SW480 (cell line): ENCODE measurements around the gene NUDT22.

Source experiments
- DNase-seq: peaks from one replicate; pipeline ENCODE4 v3.0.0-alpha.2; 2016; ENCODE audit warnings: low spot score

Gene NUDT22

DNA sequence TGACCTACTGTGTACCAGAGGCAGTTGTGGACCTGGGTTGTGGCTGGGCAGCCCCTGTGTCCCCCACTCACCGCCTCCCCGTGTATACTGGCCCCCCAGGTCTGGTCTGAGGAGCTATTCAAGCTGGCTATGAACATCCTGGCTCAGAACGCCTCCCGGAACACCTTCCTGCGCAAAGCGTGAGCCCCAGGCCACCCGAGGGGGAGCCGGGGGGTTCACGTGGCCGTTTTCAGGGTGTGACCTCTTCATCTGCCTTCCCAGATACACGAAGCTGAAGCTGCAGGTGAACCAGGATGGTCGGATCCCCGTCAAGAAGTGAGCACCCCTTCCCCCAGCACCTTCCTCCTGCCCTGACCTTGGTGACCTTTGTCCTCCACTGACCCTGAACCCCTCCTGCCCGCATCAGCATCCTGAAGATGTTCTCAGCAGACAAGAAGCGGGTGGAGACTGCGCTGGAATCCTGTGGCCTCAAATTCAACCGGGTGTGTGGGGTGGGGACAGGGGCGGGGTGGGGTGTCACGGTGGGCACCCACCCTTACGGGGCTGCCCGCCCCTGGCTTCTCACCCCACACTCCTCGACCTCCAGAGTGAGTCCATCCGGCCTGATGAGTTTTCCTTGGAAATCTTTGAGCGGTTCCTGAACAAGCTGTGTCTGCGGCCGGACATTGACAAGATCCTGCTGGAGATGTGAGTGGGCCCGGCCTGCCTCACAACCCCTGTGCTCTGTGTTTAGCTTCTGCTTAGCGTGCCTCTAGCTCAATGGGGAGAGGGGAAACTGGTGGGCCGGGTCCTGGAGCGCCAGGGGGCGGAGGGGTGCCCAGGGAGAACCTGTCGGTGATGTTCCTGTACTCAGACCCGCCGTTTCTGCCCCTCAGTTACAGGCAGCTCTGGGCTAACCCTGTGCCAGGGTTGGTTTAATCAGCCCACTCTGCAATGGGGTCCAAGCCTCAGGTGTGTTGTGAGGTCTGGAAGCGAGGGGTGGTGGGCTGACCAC is 29.4 kb downstream of the NUDT22 start:
- no peak for DNase-seq

DNA sequence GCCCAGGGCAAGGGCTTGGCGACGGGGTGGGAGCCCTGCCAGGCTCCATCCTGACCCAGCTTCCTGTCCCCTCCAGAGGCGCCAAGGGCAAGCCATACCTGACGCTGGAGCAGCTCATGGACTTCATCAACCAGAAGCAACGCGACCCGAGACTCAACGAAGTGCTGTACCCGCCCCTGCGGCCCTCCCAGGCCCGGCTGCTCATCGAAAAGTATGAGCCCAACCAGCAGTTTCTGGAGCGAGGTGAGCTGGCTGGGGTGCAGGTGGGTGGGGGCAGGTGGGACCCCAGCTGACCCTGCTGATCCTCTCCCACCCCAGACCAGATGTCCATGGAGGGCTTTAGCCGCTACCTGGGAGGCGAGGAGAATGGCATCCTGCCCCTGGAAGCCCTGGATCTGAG is 30.2 kb downstream of the NUDT22 start:
- no peak for DNase-seq

DNA sequence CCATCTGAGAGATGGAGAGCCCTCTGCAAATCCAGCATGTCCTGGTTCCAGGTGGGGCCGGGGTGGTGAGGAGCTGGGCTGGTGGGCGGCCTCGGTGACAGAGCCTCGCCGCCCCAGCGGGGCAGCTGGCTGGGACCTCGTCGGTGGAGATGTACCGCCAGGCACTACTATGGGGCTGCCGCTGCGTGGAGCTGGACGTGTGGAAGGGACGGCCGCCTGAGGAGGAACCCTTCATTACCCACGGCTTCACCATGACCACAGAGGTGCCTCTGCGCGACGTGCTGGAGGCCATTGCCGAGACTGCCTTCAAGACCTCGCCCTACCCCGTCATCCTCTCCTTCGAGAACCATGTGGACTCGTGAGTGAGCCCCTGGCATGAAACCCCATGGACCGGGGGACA is 32.3 kb downstream of the NUDT22 start:
- DNase-seq, result no peak

DNA sequence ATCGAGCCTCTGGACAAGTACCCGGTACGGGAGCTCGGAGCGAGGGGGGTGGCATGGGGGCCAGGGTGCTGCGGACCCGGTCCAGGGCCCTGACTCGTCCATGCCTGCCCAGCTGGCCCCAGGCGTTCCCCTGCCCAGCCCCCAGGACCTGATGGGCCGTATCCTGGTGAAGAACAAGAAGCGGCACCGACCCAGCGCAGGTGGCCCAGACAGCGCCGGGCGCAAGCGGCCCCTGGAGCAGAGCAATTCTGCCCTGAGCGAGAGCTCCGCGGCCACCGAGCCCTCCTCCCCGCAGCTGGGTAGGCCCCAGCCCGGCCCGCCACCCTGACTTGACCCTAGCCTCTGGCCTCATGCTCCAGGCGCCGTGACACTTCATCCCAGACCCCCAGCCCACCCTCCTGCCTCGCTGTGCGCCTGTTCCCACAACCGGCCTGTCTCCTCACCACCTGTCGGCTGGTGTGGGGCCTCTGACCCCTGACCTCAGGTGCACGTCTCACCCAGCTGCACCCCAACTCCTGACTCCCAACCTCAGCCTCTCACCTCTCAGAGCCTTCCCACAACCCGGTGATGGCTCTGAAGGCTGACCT is 33.0 kb downstream of the NUDT22 start:
- DNase-seq, result no peak

DNA sequence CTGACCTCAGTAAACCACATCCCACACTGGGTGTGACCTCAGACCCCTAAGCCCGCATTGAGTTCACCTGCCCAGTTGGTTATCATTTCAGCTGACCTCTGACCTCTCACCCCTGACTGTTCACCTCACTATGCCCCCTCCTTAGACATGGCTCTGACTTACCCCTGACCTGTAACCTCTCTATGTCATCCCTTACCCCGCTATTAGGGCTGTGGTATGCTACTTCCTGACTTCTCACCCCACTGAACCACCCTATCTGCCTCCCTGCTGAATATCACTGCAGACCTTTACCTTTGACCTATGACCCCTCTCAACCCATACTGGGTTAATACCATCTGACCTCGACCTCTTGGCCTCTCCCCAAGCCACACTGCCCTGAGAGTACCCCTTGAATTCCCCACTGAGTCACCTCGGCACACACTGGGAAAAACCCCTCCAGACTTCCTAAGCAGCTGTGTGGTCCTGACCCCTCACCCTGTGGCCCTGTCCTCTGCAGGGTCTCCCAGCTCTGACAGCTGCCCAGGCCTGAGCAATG is 33.5 kb downstream of the NUDT22 start:
- DNase-seq, result no peak

DNA sequence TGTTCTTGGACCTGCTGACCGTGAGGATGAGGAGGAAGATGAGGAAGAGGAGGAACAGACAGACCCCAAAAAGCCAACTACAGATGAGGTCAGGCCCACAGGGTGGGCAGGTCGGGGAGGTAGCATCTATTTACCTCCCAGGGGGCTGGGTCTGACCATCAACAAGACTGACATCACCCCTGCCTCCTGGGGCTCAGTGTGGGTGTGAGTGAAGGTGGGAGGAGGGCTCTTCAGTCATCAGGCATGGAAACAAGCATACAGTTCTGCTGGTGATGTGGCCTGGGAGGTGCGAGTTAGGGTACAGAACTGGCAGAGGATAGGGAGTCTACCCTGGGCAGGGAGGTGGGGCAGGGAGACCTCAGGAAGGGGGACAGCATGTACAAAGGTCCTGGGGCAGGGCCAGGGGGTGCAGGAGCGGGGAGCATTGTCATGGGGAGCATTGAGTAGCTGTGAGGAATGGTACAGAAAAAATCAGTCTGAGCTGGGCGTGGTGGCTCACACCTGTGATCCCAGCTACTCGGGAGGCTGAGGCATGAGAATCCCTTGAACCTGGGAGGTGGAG is 34.2 kb downstream of the NUDT22 start:
- no peak for DNase-seq

DNA sequence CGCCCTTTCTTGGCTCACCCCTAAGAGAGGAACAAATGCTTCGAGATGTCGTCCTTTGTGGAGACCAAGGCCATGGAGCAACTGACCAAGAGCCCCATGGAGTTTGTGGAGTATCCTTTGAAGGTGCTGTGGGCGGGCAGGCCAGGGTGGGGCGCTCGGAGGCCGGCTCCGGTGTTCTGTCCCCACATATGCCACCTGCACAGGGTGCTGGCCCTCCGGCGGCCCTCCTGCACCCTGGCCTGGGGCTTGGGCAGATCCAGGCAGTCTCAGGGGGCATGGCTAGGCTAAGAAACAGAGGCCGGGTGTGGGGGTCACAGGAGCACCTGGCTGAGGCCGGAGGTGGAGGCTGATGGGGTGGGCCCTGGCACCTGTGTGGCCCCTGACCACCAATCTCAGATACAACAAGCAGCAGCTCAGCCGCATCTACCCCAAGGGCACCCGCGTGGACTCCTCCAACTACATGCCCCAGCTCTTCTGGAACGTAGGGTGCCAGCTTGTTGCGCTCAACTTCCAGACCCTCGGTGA is 35.5 kb downstream of the NUDT22 start:
- no peak for DNase-seq

DNA sequence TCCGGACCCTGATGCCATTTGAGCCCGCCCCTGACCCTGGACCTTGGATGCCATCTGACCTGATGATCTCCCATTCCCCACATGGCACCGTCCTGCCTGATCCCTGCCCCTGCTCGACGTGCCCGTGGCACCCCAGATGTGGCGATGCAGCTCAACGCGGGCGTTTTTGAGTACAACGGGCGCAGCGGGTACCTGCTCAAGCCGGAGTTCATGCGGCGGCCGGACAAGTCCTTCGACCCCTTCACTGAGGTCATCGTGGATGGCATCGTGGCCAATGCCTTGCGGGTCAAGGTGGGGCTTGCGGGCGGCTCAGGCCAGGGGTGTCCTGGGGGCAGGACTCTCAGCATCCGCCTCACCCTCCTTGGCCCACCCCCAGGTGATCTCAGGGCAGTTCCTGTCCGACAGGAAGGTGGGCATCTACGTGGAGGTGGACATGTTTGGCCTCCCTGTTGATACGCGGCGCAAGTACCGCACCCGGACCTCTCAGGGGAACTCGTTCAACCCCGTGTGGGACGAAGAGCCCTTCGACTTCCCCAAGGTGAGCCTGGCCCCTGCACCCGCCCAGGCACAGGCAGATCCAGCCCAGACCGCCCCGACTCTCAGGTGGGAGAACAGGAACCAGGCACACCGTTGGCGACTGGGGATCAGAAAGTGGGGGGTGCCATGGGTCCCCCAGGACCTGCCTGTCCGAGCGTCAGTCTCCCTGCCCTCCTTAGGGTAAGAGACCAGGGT is 36.4 kb downstream of the NUDT22 start:
- no peak for DNase-seq

DNA sequence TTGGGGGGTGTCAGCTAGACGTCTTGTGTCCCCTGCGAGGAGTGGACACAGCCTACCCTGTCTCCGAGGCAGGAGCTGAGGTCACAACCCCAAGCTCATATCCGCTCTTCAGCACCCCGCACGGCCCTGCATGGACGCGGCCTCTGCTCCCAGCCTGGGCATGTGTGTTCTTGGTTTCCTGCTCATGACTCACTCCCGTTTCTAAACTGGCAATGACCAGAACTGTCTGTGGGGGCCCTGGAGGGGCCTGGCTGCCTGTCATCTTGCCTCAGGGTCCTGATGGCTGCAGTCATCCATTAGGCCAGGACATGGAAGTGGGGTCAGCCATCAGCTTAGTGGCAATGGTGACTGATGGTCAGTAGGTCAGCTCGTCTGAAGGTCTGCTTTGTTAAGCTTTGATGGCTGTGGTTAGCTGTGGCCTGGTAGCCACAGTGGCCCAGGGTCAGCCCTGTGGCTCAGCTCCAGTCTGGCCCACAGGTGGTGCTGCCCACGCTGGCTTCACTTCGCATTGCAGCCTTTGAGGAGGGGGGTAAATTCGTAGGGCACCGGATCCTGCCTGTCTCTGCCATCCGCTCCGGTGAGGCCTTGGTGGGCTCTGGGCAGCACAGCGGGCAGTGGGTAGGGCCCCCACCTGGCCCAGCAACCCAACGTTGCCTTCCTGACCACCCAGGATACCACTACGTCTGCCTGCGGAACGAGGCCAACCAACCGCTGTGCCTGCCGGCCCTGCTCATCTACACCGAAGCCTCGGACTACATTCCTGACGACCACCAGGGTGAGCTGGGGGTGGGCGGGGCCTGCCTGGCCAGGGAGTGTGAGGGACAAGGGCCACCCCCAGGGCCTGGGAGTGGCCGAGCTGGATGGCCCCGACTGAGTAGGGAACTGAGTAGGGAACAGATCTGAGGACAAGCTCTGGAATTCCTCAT is 37.2 kb downstream of the NUDT22 start:
- DNase-seq, result no peak

DNA sequence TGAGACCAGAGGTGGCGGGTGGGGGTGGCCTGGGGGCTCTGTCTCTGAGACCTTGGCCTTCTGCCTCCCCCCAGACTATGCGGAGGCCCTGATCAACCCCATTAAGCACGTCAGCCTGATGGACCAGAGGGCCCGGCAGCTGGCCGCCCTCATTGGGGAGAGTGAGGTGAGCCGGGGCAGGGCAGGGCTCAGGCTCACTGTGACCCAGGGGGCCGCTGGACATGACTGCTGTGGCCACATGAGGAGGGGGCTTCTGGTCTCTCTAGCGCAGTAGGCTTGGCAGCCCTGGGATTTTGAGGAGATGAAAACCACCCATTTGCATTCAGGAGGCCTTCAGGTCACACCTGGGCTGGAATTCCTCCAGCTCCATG is 37.9 kb downstream of the NUDT22 start:
- DNase-seq, result no peak

DNA sequence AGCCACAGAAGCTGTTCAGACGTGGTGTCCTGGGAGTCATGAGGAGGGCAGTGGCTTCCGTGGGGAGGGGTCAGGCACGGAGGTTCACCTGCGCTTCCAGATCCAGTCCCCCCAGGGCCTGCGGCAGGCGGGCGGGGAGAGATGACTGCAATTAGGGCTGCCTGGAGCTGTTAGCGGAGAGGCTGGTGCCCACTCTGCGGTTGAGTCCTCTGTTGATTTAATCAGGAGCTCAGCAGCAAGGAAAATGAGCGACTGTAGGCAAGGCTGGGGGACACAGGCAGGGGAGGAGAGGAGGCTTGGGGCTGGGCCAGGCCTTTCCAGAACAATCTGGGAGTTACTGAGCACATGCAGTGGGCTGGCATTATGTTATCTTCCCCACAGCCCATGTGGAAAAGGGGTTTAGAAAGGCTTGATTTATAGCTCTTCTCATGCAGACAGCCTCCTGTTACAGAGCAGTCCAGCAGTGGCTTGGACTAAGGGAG is 38.3 kb downstream of the NUDT22 start:
- DNase-seq, result no peak

DNA sequence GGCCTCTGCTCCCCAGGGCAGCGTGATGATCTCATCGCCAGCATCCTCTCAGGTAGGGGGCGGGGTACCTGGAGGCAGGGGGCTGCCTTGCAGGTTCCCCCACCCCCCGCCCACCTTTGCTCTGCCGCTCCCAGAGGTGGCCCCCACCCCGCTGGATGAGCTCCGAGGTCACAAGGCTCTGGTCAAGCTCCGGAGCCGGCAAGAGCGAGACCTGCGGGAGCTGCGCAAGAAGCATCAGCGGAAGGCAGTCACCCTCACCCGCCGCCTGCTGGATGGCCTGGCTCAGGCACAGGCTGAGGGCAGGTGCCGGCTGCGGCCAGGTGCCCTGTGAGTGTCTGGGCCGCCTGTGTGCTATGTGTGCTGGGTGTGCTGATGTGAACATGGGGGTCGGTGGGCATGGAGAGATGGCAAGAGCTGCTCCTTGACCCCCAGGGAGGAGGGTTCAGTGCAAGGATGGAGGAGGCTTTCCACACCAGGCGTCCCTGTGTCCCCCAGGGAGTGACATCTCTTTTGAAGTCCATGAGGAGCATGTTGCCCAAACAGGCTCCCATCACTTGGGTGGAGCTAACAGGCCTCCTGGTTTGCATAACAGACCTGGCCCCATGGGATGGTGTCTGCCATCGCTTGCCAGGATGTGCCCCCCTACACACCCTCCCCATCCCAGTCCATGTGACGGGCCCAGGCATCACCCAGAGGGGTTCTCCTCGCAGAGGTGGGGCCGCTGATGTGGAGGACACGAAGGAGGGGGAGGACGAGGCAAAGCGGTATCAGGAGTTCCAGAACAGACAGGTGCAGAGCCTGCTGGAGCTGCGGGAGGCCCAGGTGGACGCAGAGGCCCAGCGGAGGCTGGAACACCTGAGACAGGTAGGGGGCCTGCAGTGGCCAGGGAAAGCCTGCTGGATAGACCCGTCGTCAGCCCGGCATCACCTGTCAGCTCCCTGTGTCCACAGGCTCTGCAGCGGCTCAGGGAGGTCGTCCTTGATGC is 39.4 kb downstream of the NUDT22 start:
- no peak for DNase-seq

DNA sequence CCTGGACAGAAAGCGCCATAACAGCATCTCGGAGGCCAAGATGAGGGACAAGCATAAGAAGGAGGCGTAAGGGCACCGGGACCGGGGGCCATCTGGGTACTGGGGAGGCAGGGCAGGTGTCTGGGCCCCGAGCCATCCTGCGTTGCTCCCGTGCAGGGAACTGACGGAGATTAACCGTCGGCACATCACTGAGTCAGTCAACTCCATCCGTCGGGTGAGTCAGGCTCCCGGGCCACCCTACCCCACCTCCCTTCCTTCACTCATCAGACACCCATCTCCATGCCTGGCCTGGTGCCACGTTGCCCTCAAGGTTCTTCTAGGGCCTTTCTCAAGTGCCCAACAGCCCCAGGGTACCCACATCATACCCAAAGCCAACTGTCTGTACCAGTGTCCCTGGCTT is 40.3 kb downstream of the NUDT22 start:
- DNase-seq, result no peak

DNA sequence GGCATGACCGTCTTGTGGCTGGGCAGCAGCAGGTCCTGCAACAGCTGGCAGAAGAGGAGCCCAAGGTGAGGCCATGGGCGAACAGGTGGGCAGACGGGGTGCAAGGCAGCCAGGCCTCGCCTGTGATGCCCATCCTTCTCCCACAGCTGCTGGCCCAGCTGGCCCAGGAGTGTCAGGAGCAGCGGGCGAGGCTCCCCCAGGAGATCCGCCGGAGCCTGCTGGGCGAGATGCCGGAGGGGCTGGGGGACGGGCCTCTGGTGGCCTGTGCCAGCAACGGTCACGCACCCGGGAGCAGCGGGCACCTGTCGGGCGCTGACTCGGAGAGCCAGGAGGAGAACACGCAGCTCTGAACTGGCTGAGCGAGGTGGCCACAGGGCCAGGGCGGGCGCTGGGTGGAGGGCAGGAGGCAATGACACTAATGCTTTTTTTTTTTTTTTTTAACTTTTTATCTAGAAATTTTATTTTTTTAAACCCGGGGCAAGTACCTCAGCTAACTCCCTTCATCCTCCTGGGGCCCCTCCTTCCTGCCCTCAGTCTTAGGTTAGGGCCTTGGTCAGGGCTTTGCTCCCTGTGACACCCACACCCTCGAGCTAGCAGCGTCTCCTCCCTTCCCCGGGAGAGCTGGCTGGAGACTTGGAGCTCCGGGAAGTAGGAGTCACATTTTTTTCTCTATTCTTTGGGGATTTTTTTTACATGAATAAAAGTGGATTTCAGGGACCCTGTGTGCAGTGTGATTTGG is 41.3 kb downstream of the NUDT22 start:
- no peak for DNase-seq

DNA sequence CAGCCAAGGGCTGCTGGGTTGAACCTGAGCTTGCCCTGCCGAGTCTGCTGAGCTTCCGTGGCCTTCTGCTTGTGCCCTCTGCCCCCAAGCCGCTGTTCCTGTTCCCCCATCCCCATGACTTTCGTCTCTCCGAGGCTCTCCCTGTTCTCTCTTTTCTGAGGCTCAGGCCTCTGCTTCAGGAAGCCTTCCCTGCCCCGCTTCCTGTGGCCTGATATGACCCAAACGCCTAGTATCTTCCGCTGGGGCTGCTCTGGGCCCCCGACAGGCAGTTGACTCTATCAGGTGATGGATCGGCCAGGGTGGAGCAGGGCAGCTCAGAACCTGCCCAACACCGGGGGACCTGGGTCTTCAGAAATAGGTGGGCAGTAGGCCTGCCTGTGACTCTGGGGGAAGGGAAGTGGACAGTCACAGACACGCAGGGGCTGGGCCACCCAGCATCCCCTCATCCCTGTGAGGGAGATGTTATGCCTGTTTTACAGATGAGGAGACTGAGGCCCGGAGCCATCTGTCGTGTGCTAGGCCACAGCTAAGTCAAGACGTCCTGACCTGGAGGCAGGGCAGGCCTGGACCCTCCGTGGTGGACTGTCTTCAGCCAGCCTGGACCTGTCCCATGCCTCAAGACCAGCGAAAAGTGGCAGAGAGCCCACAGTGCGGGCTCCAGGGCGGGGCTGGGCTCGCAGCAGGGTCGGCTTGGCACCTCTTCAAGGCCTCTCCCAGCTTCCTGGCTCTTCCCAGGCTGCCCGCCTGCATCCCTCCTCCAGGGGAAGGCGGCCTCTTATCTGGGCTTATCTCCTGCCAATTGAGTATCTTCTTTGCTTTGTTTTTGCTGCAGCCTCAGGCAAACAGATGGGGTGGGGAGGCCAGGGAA is 42.2 kb downstream of the NUDT22 start:
- peak; percentile 50 for DNase-seq

DNA sequence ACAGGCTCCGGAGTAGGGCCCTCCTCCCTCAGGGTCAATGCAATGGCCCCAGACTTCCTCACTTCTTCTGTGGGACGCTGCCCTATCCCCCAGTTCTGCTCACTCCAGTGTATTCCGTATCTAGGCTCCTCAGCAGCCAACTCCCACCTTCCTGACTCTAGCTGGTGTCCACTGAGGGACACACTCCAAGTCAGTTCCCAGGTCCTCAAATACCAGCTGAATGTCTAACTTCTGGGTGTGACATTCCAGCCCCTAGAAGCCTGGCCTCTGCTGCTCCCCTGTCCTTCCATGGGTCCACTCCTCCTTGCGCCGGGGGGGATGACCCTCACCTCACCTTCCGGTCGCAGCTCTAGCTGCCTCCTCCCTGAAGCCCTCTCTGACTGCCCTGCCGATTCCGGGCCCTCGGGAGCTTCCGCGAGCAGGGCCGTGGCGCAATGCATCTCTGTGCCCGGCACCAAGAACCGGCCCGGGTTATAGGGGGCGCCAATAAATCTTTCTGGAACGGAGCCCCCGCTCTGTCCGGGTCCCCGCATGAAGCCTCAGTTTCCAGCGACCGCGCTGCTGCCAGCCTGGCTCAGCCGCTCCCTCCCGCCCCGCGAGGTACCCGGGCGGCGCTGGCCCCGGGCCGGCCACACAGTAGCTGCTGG is 42.9 kb downstream of the NUDT22 start:
- peak; percentile 78 for DNase-seq

DNA sequence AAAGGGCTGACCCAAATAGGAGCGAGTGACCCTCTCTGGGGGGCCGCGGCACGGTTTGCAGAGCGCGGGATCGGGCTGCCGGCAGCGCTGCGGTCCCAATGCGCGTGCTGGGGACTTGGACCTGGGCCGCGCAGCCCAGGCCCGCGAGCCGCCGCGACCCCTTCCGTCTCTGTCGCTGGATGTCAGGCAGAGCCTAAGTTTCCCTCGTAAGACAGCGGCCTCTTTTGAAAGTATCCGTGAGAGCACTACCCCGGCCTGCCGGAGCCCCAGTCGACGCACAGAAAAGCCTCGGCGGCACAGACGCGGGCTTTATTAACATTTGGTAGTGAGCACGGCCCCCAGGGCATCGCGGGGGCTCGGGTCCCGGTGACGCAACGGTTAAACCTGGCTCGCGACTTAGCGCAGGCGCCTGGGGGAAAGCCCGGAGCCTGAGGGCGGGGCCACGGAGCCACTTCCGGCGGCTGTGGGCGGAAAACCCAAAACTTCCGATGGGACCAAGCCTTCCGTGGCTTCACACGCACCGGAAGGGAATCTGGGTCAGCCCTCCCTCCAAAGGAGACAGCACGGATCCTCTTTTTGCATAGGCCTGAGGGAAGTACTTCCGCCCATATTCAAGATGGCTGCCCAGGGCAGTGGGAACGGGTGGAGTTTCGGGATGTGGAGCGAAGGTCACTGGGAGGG is 43.6 kb downstream of the NUDT22 start:
- peak; percentile 100 for DNase-seq
